GM21576 (cell line): ENCODE measurements around the gene GFER.
"Not testable (repeated sequence)": the region's sequence is repeated elsewhere in the genome, so short reads cannot be mapped to it uniquely, and the experiment has no call there.

Source experiments
- ATAC-seq: cut with Tn5 transposase; IDR thresholded peaks from one replicate; pipeline ENCODE4 v1.9.1; 2021; ENCODE audit warnings: mild to moderate bottlenecking, moderate library complexity; ENCODE audit not compliant: unreplicated experiment

Gene GFER

GRCh38 chr16:1957434-1958142 lies 26.4 kb upstream of the GFER start:
- not testable (repeated sequence) for ATAC-seq

- ATAC-seq: not testable (repeated sequence)
These were observed 25.9 kb upstream of the GFER start for GRCh38 chr16:1958143-1958491.

GRCh38 chr16:1958715-1959268 lies 25.2 kb upstream of the GFER start:
- no peak for ATAC-seq

GRCh38 chr16:1959269-1960039 lies 24.5 kb upstream of the GFER start, which contains the start of gene NDUFB10:
NDUFB10 (plus strand) TSS chr16:1959538; CDS start chr16:1959625, 87 bp downstream.
- ATAC-seq: peak; percentile 66

GRCh38 chr16:1960665-1961630 lies 23.0 kb upstream of the GFER start:
- no peak for ATAC-seq

- ATAC-seq: no peak
These were observed 22.3 kb upstream of the GFER start for GRCh38 chr16:1961651-1962067.

GRCh38 chr16:1962161-1963153 lies 21.5 kb upstream of the GFER start:
- ATAC-seq: not testable (repeated sequence)

GRCh38 chr16:1963806-1964505 lies 20.0 kb upstream of the GFER start:
- ATAC-seq: no peak

- peak; percentile 70 for ATAC-seq
These were observed 19.2 kb upstream of the GFER start, which contains the start of gene RPS2 for GRCh38 chr16:1964506-1965395. RPS2 (minus strand) TSS chr16:1964826; CDS start chr16:1964625, 201 bp downstream.

GRCh38 chr16:1965396-1966001 lies 18.5 kb upstream of the GFER start:
- no peak for ATAC-seq

GRCh38 chr16:1966460-1966859 lies 17.5 kb upstream of the GFER start, which contains the start of gene RNF151:
RNF151 (plus strand) TSS chr16:1966856; CDS start chr16:1966882, 26 bp downstream.
- no peak for ATAC-seq

- no peak for ATAC-seq
These were observed 15.6 kb upstream of the GFER start for GRCh38 chr16:1968146-1968953.

- ATAC-seq: peak; percentile 69
These were observed 12.1 kb upstream of the GFER start, which contains the start of gene TBL3 for GRCh38 chr16:1971796-1972489. TBL3 (plus strand) TSS chr16:1972053; CDS start chr16:1972165, 112 bp downstream.

- ATAC-seq: no peak
These were observed 11.5 kb upstream of the GFER start for GRCh38 chr16:1972490-1972877.

GRCh38 chr16:1973461-1974156 lies 10.4 kb upstream of the GFER start:
- ATAC-seq: no peak
